ENCODE measurements around the gene MARK3.
A peak's percentile ranks its signal among the peaks of the same experiment; 100 is the strongest.

The MARK3 gene

DNA sequence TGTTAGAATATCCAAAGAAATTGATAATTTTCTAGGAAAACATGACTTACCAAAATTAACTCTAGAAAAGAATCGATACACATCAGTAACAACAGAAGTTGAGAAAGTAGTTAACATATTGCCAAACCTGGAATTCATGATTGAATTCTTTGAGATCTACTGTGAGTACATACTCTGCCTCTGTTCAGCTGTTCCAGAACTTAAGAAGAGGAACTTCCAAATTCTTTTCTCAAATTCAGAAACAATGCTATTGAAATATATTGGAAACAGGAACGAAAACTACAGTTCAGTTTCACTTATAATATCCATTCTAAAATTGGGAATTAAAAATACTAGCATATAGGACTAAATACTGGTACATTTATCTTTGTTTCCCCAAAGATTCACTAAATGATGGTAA, 57.9 kb downstream of the MARK3 start:
- Histone ChIP-seq H3K36me3 (ENCODE audit: control insufficient read depth, insufficient read depth, low read length) (peaks cover 19% of the 10 kb centered on the region), H3K4me3 (ENCODE audit: low read depth, low read length) (no peak overlapping the region), H3K9ac (ENCODE audit: low read depth, low read length) (no peak overlapping the region), H3K9me3 (ENCODE audit: control insufficient read depth, insufficient read depth, low read length) (no peaks in the 10 kb centered on the region), H3K27ac (ENCODE audit: low read depth, low read length) (no peak overlapping the region), H3K27me3 (ENCODE audit: control insufficient read depth, insufficient read depth, low read length) (no peaks in the 10 kb centered on the region), H3K4me1 (ENCODE audit: control insufficient read depth, insufficient read depth, low read length) (peaks cover 12% of the 10 kb centered on the region)

DNA sequence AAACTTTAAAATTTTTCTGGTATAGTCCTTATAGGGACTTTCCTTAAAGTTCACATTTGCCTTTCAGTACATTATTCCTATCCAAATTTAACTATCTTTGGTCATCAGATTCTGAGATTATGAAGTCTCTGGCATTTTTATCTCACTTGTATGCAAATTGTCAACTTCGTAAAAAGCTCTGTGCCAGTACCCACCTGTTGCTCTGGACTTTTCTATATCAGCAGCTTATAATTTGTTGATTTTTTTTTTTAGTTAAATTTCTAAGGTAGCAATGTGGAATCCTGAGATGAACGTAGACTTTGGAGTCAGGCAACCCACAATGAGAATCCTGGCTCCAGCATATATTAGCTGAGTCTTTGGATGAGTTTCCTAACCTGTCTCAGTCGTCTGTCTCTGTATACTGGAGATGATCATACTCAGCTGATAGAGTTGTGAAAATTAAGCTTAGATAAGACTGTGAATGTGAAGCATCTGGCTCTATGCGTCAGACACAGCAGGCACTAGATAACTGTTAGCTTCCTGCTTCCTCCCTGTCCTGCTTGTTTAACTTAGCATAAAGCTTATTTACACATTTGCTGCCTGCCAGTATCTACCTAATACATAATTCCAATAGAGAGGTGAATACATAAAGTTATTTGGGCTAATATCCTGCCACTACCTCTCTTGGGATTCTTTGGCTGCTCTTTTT, 59.8 kb downstream of the MARK3 start:
- H3K9ac ChIP-seq (ENCODE audit: low read depth, low read length), result no peak overlapping the region
- no peaks in the 10 kb centered on the region for H3K27me3 ChIP-seq (ENCODE audit: control insufficient read depth, insufficient read depth, low read length)
- H3K27ac ChIP-seq (ENCODE audit: low read depth, low read length), result peak overlapping the region; percentile 46
- H3K4me1 ChIP-seq (ENCODE audit: control insufficient read depth, insufficient read depth, low read length), result peaks cover 12% of the 10 kb centered on the region
- H3K9me3 ChIP-seq (ENCODE audit: control insufficient read depth, insufficient read depth, low read length), result no peaks in the 10 kb centered on the region
- no peak overlapping the region for H3K4me3 ChIP-seq (ENCODE audit: low read depth, low read length)
- H3K36me3 ChIP-seq (ENCODE audit: control insufficient read depth, insufficient read depth, low read length), result peaks cover 8% of the 10 kb centered on the region; the same call in 1 of the 2 replicates

DNA sequence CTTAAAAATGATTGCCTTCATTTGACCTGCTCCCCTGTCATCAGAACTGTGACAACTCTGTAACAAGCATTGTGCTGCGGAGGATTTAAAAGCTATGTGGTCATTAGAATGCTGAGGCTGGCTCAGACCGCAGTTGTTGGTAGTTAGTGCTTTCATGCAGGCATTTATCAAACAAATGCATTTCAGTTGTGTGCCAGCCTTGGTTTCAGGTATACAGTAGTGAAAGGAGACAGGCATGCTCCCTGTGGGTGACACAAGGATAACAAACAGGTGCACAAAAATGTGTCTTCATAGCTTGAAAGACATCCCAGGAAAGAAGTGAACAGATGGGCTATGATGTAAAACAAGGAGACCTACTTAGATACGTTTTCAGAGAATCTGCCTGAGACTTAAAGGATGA, 60.6 kb downstream of the MARK3 start:
- Histone ChIP-seq H3K4me3 (ENCODE audit: low read depth, low read length) (no peak overlapping the region), H3K27ac (ENCODE audit: low read depth, low read length) (peak overlapping the region; percentile 46), H3K9ac (ENCODE audit: low read depth, low read length) (no peak overlapping the region), H3K27me3 (ENCODE audit: control insufficient read depth, insufficient read depth, low read length) (no peaks in the 10 kb centered on the region), H3K4me1 (ENCODE audit: control insufficient read depth, insufficient read depth, low read length) (peaks cover 12% of the 10 kb centered on the region), H3K9me3 (ENCODE audit: control insufficient read depth, insufficient read depth, low read length) (no peaks in the 10 kb centered on the region), H3K36me3 (ENCODE audit: control insufficient read depth, insufficient read depth, low read length) (peaks cover 5% of the 10 kb centered on the region; the same call in 1 of the 2 replicates)

DNA sequence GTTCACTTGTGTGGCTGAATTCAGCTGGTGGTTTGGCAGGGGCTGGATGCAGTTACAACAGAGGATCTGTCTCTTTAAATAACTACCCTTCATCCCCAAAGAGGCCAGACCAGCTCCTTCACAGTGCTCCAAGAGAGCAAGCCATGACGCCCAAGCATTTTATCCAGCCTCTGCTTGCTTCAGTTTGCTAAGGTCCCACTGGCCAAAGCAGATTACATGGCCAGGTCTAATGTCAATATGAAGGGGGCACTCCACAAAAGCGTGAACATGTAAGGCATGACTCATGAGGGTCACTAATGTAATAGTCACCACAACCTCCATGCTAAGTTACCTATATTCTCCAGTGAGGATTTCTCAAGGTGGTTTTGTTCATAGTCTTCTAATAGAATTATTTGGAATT, 62.9 kb downstream of the MARK3 start:
- Histone ChIP-seq H3K36me3 (ENCODE audit: control insufficient read depth, insufficient read depth, low read length) (peaks cover 13% of the 10 kb centered on the region), H3K9ac (ENCODE audit: low read depth, low read length) (no peak overlapping the region), H3K9me3 (ENCODE audit: control insufficient read depth, insufficient read depth, low read length) (no peaks in the 10 kb centered on the region), H3K4me1 (ENCODE audit: control insufficient read depth, insufficient read depth, low read length) (peaks cover 12% of the 10 kb centered on the region), H3K27me3 (ENCODE audit: control insufficient read depth, insufficient read depth, low read length) (no peaks in the 10 kb centered on the region), H3K4me3 (ENCODE audit: low read depth, low read length) (no peak overlapping the region), H3K27ac (ENCODE audit: low read depth, low read length) (no peak overlapping the region)

DNA sequence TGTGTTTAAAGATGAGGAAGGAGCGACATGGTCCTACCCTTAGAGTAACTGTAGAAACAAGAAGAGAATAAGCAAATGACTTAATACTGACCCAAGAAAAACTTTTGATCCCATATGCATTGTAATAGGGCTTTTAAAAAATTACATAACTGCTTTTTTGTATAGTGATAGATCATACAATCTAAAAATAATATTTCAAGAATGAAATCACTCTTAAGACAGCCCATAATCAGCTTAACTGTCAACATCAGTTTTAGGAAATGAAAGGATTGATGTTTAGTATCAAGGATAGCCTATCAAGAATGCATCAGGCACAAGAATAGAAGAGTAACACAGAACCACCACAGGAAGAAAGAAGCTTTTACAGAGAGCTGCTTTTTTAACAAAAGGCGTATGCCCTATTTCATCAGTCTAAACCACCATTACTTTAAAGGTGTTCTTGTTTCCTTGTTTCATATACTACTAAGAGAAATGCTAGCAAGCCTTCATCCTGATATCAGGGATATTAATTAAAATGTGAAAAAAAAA, 64.5 kb downstream of the MARK3 start:
- Histone ChIP-seq H3K4me3 (ENCODE audit: low read depth, low read length) (no peak overlapping the region), H3K9ac (ENCODE audit: low read depth, low read length) (no peak overlapping the region)

DNA sequence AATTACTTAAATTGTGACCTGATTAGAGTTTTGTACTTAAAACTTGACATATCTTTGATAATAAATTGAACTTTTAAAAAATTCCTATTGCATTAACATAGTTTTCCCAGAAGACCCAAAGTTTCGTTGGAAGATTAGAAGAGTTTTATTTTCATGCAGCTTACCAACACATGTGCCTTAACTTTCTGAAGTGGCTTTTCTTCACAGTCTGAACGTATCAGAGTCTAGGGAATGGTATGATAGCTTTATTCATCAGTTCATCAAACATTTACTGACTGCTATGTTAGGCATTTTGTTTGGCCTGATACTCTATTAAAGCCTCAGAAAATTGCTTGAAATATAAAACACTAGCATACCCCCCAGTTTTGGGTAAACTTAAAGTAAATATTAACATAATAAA, 65.2 kb downstream of the MARK3 start:
- Histone ChIP-seq H3K27ac (ENCODE audit: low read depth, low read length) (no peak overlapping the region), H3K4me1 (ENCODE audit: control insufficient read depth, insufficient read depth, low read length) (peaks cover 5% of the 10 kb centered on the region; the same call in 1 of the 2 replicates), H3K36me3 (ENCODE audit: control insufficient read depth, insufficient read depth, low read length) (peaks cover 13% of the 10 kb centered on the region), H3K9ac (ENCODE audit: low read depth, low read length) (no peak overlapping the region), H3K9me3 (ENCODE audit: control insufficient read depth, insufficient read depth, low read length) (no peaks in the 10 kb centered on the region), H3K27me3 (ENCODE audit: control insufficient read depth, insufficient read depth, low read length) (no peaks in the 10 kb centered on the region), H3K4me3 (ENCODE audit: low read depth, low read length) (no peak overlapping the region)

More for the DNA sequence above, 64.5 kb downstream of the MARK3 start:
- Histone ChIP-seq H3K36me3 (ENCODE audit: control insufficient read depth, insufficient read depth, low read length) (peaks cover 13% of the 10 kb centered on the region), H3K4me1 (ENCODE audit: control insufficient read depth, insufficient read depth, low read length) (peaks cover 12% of the 10 kb centered on the region), H3K9me3 (ENCODE audit: control insufficient read depth, insufficient read depth, low read length) (no peaks in the 10 kb centered on the region), H3K27me3 (ENCODE audit: control insufficient read depth, insufficient read depth, low read length) (no peaks in the 10 kb centered on the region), H3K27ac (ENCODE audit: low read depth, low read length) (no peak overlapping the region)

DNA sequence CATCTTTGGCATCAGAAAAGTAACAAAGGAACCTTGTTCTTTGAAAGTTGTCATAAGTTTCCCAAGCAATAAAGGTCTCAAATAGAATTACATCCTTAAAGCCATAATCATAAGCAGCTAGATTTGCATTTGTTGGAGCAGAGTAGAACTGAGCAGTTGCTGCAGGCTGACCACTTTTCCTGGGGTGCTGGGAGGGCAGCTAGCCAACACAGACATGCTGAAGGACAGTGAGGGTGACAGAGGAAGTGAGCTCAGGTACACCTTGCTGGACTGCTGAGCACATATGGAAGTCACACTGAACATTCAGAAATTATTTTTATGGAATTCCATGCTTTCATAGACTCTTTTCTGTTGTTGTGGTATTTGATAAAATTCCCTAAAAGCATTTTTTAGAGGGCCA, 66.2 kb downstream of the MARK3 start:
- no peak overlapping the region for H3K27ac ChIP-seq (ENCODE audit: low read depth, low read length)
- peaks cover 17% of the 10 kb centered on the region for H3K36me3 ChIP-seq (ENCODE audit: control insufficient read depth, insufficient read depth, low read length)
- H3K27me3 ChIP-seq (ENCODE audit: control insufficient read depth, insufficient read depth, low read length), result no peaks in the 10 kb centered on the region
- no peak overlapping the region for H3K4me3 ChIP-seq (ENCODE audit: low read depth, low read length)
- no peaks in the 10 kb centered on the region for H3K4me1 ChIP-seq (ENCODE audit: control insufficient read depth, insufficient read depth, low read length)
- H3K9ac ChIP-seq (ENCODE audit: low read depth, low read length), result no peak overlapping the region
- no peaks in the 10 kb centered on the region for H3K9me3 ChIP-seq (ENCODE audit: control insufficient read depth, insufficient read depth, low read length)

DNA sequence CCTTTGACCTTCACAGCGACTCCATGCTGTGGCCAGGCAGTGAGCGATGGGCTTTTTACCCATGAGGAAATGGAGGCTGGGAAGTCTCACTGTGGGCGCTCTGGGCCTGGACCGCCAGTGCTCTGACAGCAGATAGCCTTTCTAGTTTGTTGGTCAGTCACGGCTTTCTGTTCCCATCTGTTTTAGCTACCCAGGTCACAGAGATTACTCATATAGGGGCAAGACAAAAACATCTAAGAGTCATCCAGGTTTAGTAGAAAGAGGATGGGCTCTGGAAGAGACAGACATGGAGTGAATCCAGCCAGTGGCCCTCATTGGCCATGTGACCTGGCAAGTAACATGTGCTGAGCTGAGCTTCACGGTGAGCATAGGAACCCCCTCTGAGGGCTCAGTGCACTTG, 68.6 kb downstream of the MARK3 start:
- Histone ChIP-seq H3K36me3 (ENCODE audit: control insufficient read depth, insufficient read depth, low read length) (peaks cover 31% of the 10 kb centered on the region), H3K27me3 (ENCODE audit: control insufficient read depth, insufficient read depth, low read length) (no peaks in the 10 kb centered on the region), H3K4me1 (ENCODE audit: control insufficient read depth, insufficient read depth, low read length) (no peaks in the 10 kb centered on the region), H3K4me3 (ENCODE audit: low read depth, low read length) (no peak overlapping the region), H3K9ac (ENCODE audit: low read depth, low read length) (no peak overlapping the region), H3K9me3 (ENCODE audit: control insufficient read depth, insufficient read depth, low read length) (no peaks in the 10 kb centered on the region), H3K27ac (ENCODE audit: low read depth, low read length) (no peak overlapping the region)

DNA sequence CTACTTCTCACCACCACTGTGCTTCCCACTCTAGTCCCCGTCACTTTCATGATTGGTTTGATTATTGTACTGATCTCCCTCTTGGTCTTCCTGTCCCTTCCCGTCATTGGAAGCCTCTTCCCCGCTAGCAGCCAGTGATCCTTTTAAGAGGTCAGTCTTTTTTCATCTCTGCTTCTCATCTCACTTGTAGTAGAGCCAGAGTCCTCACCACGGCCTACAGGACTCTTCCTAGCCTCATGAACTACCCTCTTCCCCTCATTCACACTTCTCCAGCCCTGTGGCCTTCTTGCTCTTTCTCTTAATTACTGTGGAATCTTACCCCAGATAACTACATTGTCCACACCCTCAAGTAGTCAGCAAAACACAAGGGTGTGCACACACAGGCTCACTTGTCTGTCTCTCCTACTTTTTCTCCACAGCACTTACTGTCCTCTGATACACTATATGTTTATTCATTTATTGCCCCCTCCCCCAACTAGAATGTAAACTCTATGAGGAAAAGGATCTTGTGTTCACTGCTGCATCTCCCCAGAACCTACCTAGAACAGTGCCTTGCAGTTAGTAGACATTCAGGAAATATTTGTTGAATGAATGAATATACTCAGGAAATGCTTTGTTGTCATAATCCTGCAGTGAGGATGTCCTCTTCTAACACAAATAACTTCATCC, 71.1 kb downstream of the MARK3 start:
- Histone ChIP-seq H3K27me3 (ENCODE audit: control insufficient read depth, insufficient read depth, low read length) (no peaks in the 10 kb centered on the region), H3K36me3 (ENCODE audit: control insufficient read depth, insufficient read depth, low read length) (peaks cover 39% of the 10 kb centered on the region), H3K9ac (ENCODE audit: low read depth, low read length) (no peak overlapping the region), H3K9me3 (ENCODE audit: control insufficient read depth, insufficient read depth, low read length) (no peaks in the 10 kb centered on the region), H3K27ac (ENCODE audit: low read depth, low read length) (no peak overlapping the region), H3K4me1 (ENCODE audit: control insufficient read depth, insufficient read depth, low read length) (no peaks in the 10 kb centered on the region), H3K4me3 (ENCODE audit: low read depth, low read length) (no peak overlapping the region)

DNA sequence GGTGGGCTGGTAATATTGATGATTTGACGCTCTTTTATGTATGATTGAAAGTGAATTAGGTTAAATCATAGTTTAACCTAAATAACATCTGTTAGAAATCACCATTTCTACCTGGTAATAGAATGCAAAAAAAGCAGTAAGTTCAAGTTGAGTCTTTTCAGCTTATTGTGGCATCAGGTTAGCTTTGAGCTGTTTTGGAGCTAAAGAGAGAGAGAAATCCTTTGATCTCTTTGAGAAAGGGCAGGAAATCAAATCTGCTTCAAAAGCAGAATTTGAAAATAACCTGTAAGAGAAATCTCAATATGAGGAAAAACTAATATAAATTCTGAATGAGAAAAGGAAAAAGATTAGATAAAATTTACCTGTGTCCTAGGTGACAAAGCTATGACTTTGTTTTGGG, 75.2 kb downstream of the MARK3 start:
- Histone ChIP-seq H3K36me3 (ENCODE audit: control insufficient read depth, insufficient read depth, low read length) (peaks cover 52% of the 10 kb centered on the region), H3K4me3 (ENCODE audit: low read depth, low read length) (no peak overlapping the region), H3K9ac (ENCODE audit: low read depth, low read length) (no peak overlapping the region), H3K9me3 (ENCODE audit: control insufficient read depth, insufficient read depth, low read length) (no peaks in the 10 kb centered on the region), H3K4me1 (ENCODE audit: control insufficient read depth, insufficient read depth, low read length) (no peaks in the 10 kb centered on the region), H3K27me3 (ENCODE audit: control insufficient read depth, insufficient read depth, low read length) (no peaks in the 10 kb centered on the region), H3K27ac (ENCODE audit: low read depth, low read length) (no peak overlapping the region)

DNA sequence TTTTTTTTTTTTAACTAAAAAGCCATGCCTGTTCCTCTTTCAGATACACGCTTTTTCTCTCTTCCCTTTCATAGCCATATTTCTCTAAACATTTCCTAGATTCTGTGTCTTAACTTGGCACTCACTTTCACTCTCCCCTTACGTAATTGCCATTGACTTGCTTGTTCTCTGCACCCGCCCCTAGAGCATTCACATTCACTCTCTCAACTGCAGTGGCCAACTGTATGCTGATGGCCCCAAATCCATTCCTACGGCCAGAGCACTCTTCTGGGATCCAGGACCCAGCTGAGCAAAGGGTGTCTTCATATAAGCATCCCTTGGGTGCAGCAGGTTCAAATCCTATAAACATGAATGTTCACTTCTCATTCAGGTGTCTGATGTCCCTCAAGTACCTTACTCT, 77.9 kb downstream of the MARK3 start:
- Histone ChIP-seq H3K27ac (ENCODE audit: low read depth, low read length) (no peak overlapping the region), H3K27me3 (ENCODE audit: control insufficient read depth, insufficient read depth, low read length) (no peaks in the 10 kb centered on the region), H3K9ac (ENCODE audit: low read depth, low read length) (no peak overlapping the region), H3K4me3 (ENCODE audit: low read depth, low read length) (no peak overlapping the region), H3K9me3 (ENCODE audit: control insufficient read depth, insufficient read depth, low read length) (no peaks in the 10 kb centered on the region), H3K36me3 (ENCODE audit: control insufficient read depth, insufficient read depth, low read length) (peaks cover 63% of the 10 kb centered on the region), H3K4me1 (ENCODE audit: control insufficient read depth, insufficient read depth, low read length) (no peaks in the 10 kb centered on the region)

Measured in HUES48 (cell line).